Measurements from ENCODE around the gene ALG12. TPM values are rescaled to one million over a fixed set of nuclear protein-coding genes. Genes with fewer than 3 reads are reported as not detected.
A peak's percentile ranks its signal among the peaks of the same experiment; 100 is the strongest.

ALG12 gene
- total RNA-seq, 1 donor from 2014 or later, result 23.2 TPM

DNA sequence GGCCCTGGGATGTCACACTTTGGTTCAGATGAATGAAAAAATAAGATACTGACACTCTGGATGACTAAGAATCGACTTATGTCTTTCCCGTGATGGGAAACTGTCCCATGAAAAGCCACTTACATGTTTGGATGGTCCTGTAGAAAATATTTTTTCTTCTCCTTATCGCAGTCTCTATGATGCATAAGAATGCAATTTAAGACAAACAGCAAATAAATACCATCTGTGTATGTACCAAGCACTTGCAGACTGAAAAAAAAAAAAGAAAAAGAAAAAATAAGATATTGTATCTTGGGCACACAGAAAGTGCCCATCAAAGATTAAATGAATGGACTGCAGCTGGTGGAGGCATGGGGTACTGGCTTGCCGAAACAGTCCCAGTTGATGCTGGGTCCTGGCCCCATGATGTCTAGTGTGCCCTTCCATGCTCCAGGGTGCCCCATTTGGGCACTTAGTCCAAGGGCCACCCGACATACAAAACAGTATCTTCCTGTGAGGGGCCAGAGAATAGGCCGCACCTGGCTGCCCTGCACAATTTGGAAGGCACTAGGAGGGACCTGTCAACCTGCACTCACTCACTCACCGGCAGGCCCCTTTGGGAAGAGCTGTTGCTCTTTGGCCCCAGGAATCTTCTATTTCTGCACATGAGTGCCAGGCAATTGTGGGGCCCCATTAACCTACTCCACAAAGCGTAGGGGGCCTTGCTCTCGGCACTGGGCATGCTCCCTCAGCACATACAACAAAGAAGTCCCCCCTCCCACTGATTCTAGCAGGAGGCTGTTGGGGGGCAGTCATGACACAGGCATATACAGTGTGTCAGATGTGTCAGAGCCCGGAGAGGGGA lies 67.1 kb downstream of the ALG12 start:
- Mint-ChIP-seq H3K27ac (ENCODE audit: unreplicated experiment) (no peak overlapping the region), H3K27me3 (ENCODE audit: unreplicated experiment) (peaks cover 40% of the 10 kb centered on the region), H3K9me3 (ENCODE audit: unreplicated experiment) (no peaks in the 10 kb centered on the region), H3K4me1 (ENCODE audit: unreplicated experiment) (peaks cover 18% of the 10 kb centered on the region), H3K4me3 (ENCODE audit: unreplicated experiment) (peak overlapping the region; percentile 19), H3K36me3 (ENCODE audit: low read depth, unreplicated experiment) (peaks cover 8% of the 10 kb centered on the region)
- DNase-seq (ENCODE audit: low spot score), result no peak
- TF ChIP-seq, protein P1, sequence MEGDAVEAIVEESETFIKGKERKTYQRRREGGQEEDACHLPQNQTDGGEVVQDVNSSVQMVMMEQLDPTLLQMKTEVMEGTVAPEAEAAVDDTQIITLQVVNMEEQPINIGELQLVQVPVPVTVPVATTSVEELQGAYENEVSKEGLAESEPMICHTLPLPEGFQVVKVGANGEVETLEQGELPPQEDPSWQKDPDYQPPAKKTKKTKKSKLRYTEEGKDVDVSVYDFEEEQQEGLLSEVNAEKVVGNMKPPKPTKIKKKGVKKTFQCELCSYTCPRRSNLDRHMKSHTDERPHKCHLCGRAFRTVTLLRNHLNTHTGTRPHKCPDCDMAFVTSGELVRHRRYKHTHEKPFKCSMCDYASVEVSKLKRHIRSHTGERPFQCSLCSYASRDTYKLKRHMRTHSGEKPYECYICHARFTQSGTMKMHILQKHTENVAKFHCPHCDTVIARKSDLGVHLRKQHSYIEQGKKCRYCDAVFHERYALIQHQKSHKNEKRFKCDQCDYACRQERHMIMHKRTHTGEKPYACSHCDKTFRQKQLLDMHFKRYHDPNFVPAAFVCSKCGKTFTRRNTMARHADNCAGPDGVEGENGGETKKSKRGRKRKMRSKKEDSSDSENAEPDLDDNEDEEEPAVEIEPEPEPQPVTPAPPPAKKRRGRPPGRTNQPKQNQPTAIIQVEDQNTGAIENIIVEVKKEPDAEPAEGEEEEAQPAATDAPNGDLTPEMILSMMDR (IDR thresholded peaks at IDR 0.05; ENCODE audit: unreplicated experiment), result no peak

Small RNAs within 50 kb of the gene (microRNA-seq; reads per million reads assigned to microRNA genes)
- 2.2 reads per million, percentile 32 among the genes with 10 or more reads in this experiment for gene MIR6821 (ENCODE audit: unreplicated experiment)

Other genes with a start within 250 kb of the ALG12 start
- 40.3 TPM for gene BRD1, start 90.6 kb downstream of the ALG12 start, total RNA-seq (ENCODE audit: unreplicated experiment)
- 22.6 TPM for gene ZBED4, start 64.6 kb downstream of the ALG12 start, total RNA-seq (ENCODE audit: unreplicated experiment)
- 207 TPM for gene CRELD2, start 196 bp upstream of the ALG12 start, total RNA-seq (ENCODE audit: unreplicated experiment)
- 112 TPM for gene PIM3, start 42.3 kb upstream of the ALG12 start, total RNA-seq (ENCODE audit: unreplicated experiment)
- gene IL17REL, start 94.3 kb upstream of the ALG12 start, total RNA-seq (ENCODE audit: unreplicated experiment), result 0.15 TPM
- gene TTLL8, start 139.9 kb upstream of the ALG12 start, total RNA-seq (ENCODE audit: unreplicated experiment), result not detected
- gene MLC1, start 167.0 kb upstream of the ALG12 start, total RNA-seq (ENCODE audit: unreplicated experiment), result 1.2 TPM
- gene MOV10L1, start 171.6 kb upstream of the ALG12 start, total RNA-seq (ENCODE audit: unreplicated experiment), result not detected